ENCODE results near the gene DDX28. TPM values are rescaled to one million over a fixed set of nuclear protein-coding genes. Genes with fewer than 3 reads are reported as not detected.

Gene DDX28
- total and polyA plus RNA-seq, 2 experiments from 2014 or later: 12.2 to 23.8 TPM

GRCh38 chr16:68068926-68069325 lies 45.9 kb upstream of the DDX28 start (continued):
- TF ChIP-seq ZNF462 (CRISPR knock-in tag; IDR thresholded peaks at IDR 0.05) (no peak), JUNB (IDR thresholded peaks at IDR 0.05; ENCODE audit: unreplicated experiment) (no peak), EZH2phosphoT487 (IDR thresholded peaks at IDR 0.05; ENCODE audit: unreplicated experiment) (no peak), CREB1 (CRISPR knock-in tag; IDR thresholded peaks at IDR 0.05; ENCODE audit: low read depth) (no peak)

- H3K36me3 ChIP-seq (ENCODE audit: insufficient read depth): no peaks in the 10 kb centered on the region
- Mint-ChIP-seq H3K27ac (no peak overlapping the region), H3K27me3 (ENCODE audit: insufficient read depth, low read depth, poor library complexity) (peaks cover 4% of the 10 kb centered on the region), H3K4me1 (peaks cover 3% of the 10 kb centered on the region; the same call in 2 of the 3 replicates), H3K9me3 (no peaks in the 10 kb centered on the region; the same call in 2 of the 3 replicates), H3K4me3 (no peak overlapping the region), H3K36me3 (ENCODE audit: low read depth) (peaks cover 25% of the 10 kb centered on the region)
- no peak overlapping the region for H2AFZ ChIP-seq
- H3K27ac ChIP-seq (ENCODE audit: low read depth): no peak overlapping the region
- H3F3A ChIP-seq (replicated peaks; ENCODE audit: low read depth): peaks cover 3% of the 10 kb centered on the region; the same call in 1 of the 2 replicates
- no peak overlapping the region for H3K4me2 ChIP-seq
- no peak for DNase-seq (ENCODE audit: low spot score)
- no peaks in the 10 kb centered on the region for H3K4me1 ChIP-seq (ENCODE audit: insufficient read depth)
- ATAC-seq: no peak
- H3K27me3 ChIP-seq (ENCODE audit: insufficient read depth): no peaks in the 10 kb centered on the region
- TF ChIP-seq EZH2 (IDR thresholded peaks at IDR 0.05; ENCODE audit: low read depth, unreplicated experiment): no peak
- no peak for TF ChIP-seq ZNF462 (CRISPR knock-in tag; IDR thresholded peaks at IDR 0.05)
- no peak for TF ChIP-seq JUNB (IDR thresholded peaks at IDR 0.05; ENCODE audit: unreplicated experiment)
- no peak for TF ChIP-seq ZNF114 (CRISPR knock-in tag; IDR thresholded peaks at IDR 0.05)
- no peak for TF ChIP-seq CREB1 (CRISPR knock-in tag; IDR thresholded peaks at IDR 0.05; ENCODE audit: low read depth)
- no peak for TF ChIP-seq ZNF331 (CRISPR knock-in tag; IDR thresholded peaks at IDR 0.05; ENCODE audit: low read depth)
- no peak for TF ChIP-seq POLR2AphosphoS5 (IDR thresholded peaks at IDR 0.05; ENCODE audit: low read depth)
- no peaks in the 10 kb centered on the region for H3K9me2 ChIP-seq (ENCODE audit: insufficient read depth)
- H4K20me1 ChIP-seq (replicated peaks; ENCODE audit: insufficient read depth): peaks cover 6% of the 10 kb centered on the region; the same call in 1 of the 2 replicates
- no peaks in the 10 kb centered on the region for H3K79me2 ChIP-seq (replicated peaks; ENCODE audit: insufficient read depth)
- H3K4me3 ChIP-seq: no peak overlapping the region
Measured at GRCh38 chr16:68066763-68067162, 43.7 kb upstream of the DDX28 start.

Measured in GM23338 (cell line).